Thymus (tissue), 11 donors: ENCODE measurements around the gene KRT76. TPM values are rescaled to one million over a fixed set of nuclear protein-coding genes. Genes with fewer than 3 reads are reported as not detected.
A peak's percentile ranks its signal among the peaks of the same experiment; 100 is the strongest.
"Not testable (repeated sequence)": the region's sequence is repeated elsewhere in the genome, so short reads cannot be mapped to it uniquely, and the experiment has no call there.

ENCODE experiments used
- DNase-seq, 9 donors: peaks; one replicate each; pipeline ENCODE4 v3.0.0-alpha.2; 2013; ENCODE audit warnings: low spot score in 9 of 9, low read depth in 6 of 9, missing footprints in 1 of 9
- H3K27ac ChIP-seq, 2 donors: one replicate each; pipeline ENCODE4 v1.5.1; 2013; ENCODE audit warnings: control low read depth in 1 of 2, low read depth in 1 of 2, low read length in 1 of 2, mild to moderate bottlenecking in 1 of 2, moderate library complexity in 1 of 2
- H3K27me3 ChIP-seq, 2 donors: one replicate each; pipeline ENCODE4 v1.5.1; 2013; ENCODE audit warnings: low read length in 1 of 2; ENCODE audit not compliant: control insufficient read depth in 2 of 2, insufficient read depth in 1 of 2
- H3K36me3 ChIP-seq, 2 donors: one replicate each; pipeline ENCODE4 v1.5.1; 2013; ENCODE audit warnings: low read length in 1 of 2, mild to moderate bottlenecking in 1 of 2, moderate library complexity in 1 of 2; ENCODE audit not compliant: control insufficient read depth in 2 of 2, insufficient read depth in 2 of 2
- H3K4me1 ChIP-seq, 2 donors: one replicate each; pipeline ENCODE4 v1.5.1; 2013; ENCODE audit warnings: low read length in 2 of 2; ENCODE audit not compliant: control insufficient read depth in 2 of 2, insufficient read depth in 2 of 2
- H3K4me3 ChIP-seq, 2 donors: one replicate each; pipeline ENCODE4 v1.5.1; 2013; ENCODE audit warnings: low read length in 2 of 2, control low read depth in 1 of 2, mild to moderate bottlenecking in 1 of 2
- H3K9me3 ChIP-seq, 2 donors: one replicate each; pipeline ENCODE4 v1.5.1; 2013; ENCODE audit warnings: low read length in 1 of 2, mild to moderate bottlenecking in 1 of 2; ENCODE audit not compliant: control insufficient read depth in 2 of 2, insufficient read depth in 1 of 2
- WGBS: extraction: QIAGEN DNeasy Blood & Tissue Kit; methylation state at CpG from one replicate; pipeline ENCODE4 v1.1.7; 2013; 5-methylcytosine and 5-hydroxymethylcytosine counted together
- polyA plus RNA-seq: library from polyadenylated mRNA; stranded (reverse); fragments of 200-250 nt; gene quantifications from one replicate; pipeline ENCODE4 v1.2.3, GENCODE V29; 2013
- total RNA-seq: library from RNA; stranded (reverse); fragments of 120-200 nt; gene quantifications from one replicate; pipeline ENCODE4 v1.2.4, GENCODE V29; 2013
- donor health status: healthy.

The KRT76 gene
- total and polyA plus RNA-seq, 2 donors: 0.14 to 0.91 TPM

DNA sequence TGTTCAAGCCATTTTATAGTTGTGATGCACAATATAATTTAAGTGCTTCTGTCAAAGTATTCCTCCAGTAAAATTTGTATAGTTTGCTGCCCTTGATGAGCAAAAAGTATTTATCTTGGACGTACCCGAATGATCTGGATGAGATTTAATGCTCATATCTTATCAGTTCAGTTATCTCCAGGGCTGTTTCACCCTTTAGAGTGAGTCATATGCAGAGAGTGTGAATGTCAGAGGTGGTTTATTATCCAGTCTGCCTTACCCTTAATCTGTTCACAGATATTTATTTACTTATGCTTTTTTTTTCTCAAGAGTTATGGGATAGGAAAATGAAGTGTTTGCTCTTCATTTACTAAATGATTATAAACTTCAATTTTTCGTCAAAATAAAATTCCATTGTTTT lies 26.6 kb downstream of the KRT76 start:
- 83% methylated on average over 3 of the region's 3 CpGs for WGBS
- not testable (repeated sequence) for H3K27me3 ChIP-seq, H3K36me3 ChIP-seq, DNase-seq, H3K9me3 ChIP-seq, H3K4me3 ChIP-seq, H3K27ac ChIP-seq, H3K4me1 ChIP-seq

DNA sequence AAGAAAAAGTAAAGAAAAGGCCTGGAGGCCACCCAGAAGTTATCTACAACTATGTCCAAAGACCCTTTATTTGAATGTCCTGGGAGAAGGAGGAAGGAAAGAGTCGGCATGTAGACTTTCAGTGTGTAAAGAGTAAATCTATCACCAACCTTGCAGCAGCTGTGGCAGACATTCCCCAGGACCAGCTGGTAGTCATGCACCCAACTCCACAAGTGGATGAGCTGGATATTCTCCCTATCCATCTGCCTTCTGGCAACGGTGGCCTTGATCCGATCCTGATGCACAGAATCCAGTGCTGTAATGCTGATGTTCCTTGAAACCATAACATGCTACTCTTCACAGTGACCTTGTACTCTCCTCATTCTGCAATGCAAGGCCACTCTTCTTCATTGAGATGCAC lies 27.3 kb downstream of the KRT76 start:
- Histone ChIP-seq H3K9me3 (no peaks in the 10 kb centered on the region), H3K4me3 (no peak overlapping the region), H3K27me3 (no peaks in the 10 kb centered on the region), H3K27ac (no peak overlapping the region), H3K4me1 (peaks cover 0 to 2% of the 10 kb centered on the region in 2 donors), H3K36me3 (no peaks in the 10 kb centered on the region)
- WGBS: 91% methylated on average over 3 of the region's 3 CpGs
- DNase-seq: no peak

GRCh38 chr12:52748578-52748977 lies 28.6 kb downstream of the KRT76 start:
- H3K4me1 ChIP-seq: peaks cover 0 to 2% of the 10 kb centered on the region in 2 donors
- WGBS: 27% methylated on average over 14 of the region's 14 CpGs

GRCh38 chr12:52745554-52745953 lies 31.6 kb downstream of the KRT76 start:
- DNase-seq: no peak
- Histone ChIP-seq H3K9me3 (no peaks in the 10 kb centered on the region), H3K4me3 (no peak overlapping the region), H3K36me3 (no peaks in the 10 kb centered on the region), H3K4me1 (peaks cover 0 to 2% of the 10 kb centered on the region in 2 donors), H3K27ac (no peak overlapping the region), H3K27me3 (peaks cover 0 to 2% of the 10 kb centered on the region in 2 donors)
- 86% methylated on average over 5 of the region's 5 CpGs for WGBS

More at GRCh38 chr12:52748578-52748977, 28.6 kb downstream of the KRT76 start:
- no peak overlapping the region for H3K27ac ChIP-seq
- no peaks in the 10 kb centered on the region for H3K27me3 ChIP-seq
- H3K36me3 ChIP-seq: no peaks in the 10 kb centered on the region
- no peak overlapping the region for H3K4me3 ChIP-seq
- no peaks in the 10 kb centered on the region for H3K9me3 ChIP-seq
- peak in 2 of 9 donors; percentile 5 to 15 for DNase-seq

DNA sequence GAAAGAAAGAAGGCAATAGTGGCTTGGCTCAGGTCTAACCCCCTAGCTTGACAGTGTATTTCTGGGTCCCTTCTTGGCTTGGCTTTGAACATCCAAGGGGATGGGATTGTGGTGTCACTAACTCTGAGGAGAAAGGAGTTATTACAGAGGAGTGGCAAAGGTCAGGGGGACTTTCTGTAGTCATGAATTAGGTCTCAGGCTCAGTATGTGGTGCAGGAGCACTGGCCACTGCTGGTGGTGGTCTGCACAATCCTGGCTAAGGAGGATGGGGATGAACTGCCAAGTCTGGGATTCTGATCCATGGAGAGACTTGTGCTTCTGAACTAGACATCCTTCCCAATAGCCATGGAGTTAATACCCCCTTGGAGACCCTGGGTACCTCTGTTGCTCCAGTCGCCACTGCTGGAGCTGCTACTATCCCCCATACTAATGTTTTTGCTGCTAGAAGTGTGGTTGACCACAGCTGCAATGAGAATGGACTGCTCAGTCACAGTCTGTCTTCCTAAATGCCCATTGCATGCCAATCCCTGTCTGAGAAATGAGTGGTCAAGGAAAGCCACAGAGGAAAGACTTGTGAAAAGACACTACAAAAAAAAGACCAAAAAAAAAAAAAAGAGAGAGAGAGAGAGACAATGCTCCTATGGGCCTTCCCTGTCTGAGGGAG lies 32.5 kb downstream of the KRT76 start:
- Histone ChIP-seq H3K36me3 (no peaks in the 10 kb centered on the region), H3K4me3 (no peak overlapping the region), H3K27me3 (peaks cover 0 to 2% of the 10 kb centered on the region in 2 donors), H3K4me1 (peaks cover 0 to 2% of the 10 kb centered on the region in 2 donors), H3K27ac (no peak overlapping the region), H3K9me3 (no peaks in the 10 kb centered on the region)
- DNase-seq: no peak
- 81% methylated on average over 1 of the region's 1 CpG for WGBS

GRCh38 chr12:52742822-52743457 lies 34.2 kb downstream of the KRT76 start:
- H3K9me3 ChIP-seq: no peaks in the 10 kb centered on the region
- no peak overlapping the region for H3K27ac ChIP-seq
- peaks cover 0 to 2% of the 10 kb centered on the region in 2 donors for H3K27me3 ChIP-seq
- H3K4me3 ChIP-seq: no peak overlapping the region
- no peaks in the 10 kb centered on the region for H3K4me1 ChIP-seq
- 88% methylated on average over 3 of the region's 3 CpGs for WGBS
- no peak for DNase-seq
- no peaks in the 10 kb centered on the region for H3K36me3 ChIP-seq

DNA sequence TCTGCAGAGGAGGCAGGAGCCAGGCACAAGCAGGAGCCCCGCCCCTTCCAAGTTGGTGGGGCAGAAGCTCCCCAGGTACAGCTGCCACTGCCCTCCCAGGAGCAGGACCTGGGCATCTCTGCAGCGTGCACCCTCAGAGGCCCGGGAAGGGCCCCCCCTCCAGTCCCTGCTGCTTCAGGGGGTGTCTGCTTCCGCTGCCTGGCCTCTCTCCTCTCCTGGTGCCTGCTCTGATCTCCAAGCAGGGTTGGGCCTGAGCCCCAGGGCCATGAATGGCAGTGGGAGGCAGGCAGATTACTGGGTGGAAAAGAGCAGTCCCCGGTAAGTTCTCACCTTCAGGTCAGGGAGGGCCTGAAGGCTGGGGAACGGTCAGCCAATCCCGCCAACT lies 35.0 kb downstream of the KRT76 start:
- Histone ChIP-seq H3K27me3 (peaks cover 0 to 2% of the 10 kb centered on the region in 2 donors), H3K4me3 (no peak overlapping the region), H3K27ac (no peak overlapping the region), H3K9me3 (no peaks in the 10 kb centered on the region), H3K36me3 (no peaks in the 10 kb centered on the region), H3K4me1 (no peaks in the 10 kb centered on the region)
- 87% methylated on average over 7 of the region's 7 CpGs for WGBS
- no peak for DNase-seq

GRCh38 chr12:52741375-52742195 lies 35.6 kb downstream of the KRT76 start:
- H3K4me1 ChIP-seq: no peaks in the 10 kb centered on the region
- H3K36me3 ChIP-seq: no peaks in the 10 kb centered on the region
- peaks cover 0 to 2% of the 10 kb centered on the region in 2 donors for H3K27me3 ChIP-seq
- WGBS: 19% methylated on average over 16 of the region's 16 CpGs
- peak; percentile 24 to 80 (median 51) for DNase-seq
- no peak overlapping the region for H3K27ac ChIP-seq
- no peak overlapping the region for H3K4me3 ChIP-seq
- no peaks in the 10 kb centered on the region for H3K9me3 ChIP-seq

- Histone ChIP-seq H3K27me3 (peaks cover 0 to 2% of the 10 kb centered on the region in 2 donors), H3K4me3 (no peak overlapping the region), H3K27ac (no peak overlapping the region), H3K9me3 (no peaks in the 10 kb centered on the region), H3K36me3 (no peaks in the 10 kb centered on the region), H3K4me1 (no peaks in the 10 kb centered on the region)
- DNase-seq: no peak
Observed at GRCh38 chr12:52740584-52740983, 36.6 kb downstream of the KRT76 start.
